Activated CD4-positive, alpha-beta T cell treated with anti-CD3 and anti-CD28 coated beads, Interleukin-2, amount 50 U/mL, for 1 hour (primary cell): Measurements from ENCODE around the gene AGXT.

ENCODE experiments used
- DNase-seq: peaks from one replicate; pipeline ENCODE4 v3.0.0-alpha.2; 2020

AGXT gene

DNA sequence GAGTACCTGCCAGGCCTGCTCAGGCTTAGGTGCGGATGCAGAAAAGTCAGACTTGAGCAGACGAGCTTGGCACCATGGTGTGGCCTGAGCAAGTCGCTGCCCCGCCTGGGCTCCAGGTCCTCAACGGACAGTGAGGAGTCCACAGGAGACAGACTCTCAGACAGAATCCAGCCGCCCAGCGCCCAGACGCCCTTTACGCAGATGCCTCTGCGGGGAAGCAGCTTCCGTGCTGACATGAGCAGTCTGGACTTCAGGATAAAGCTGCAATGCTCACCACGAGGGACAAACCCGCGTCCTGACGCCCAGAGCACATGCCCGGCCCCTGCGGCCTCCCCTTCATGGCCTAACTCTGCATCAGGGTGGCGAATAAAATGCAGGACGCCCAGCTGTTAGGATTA, 30.8 kb downstream of the AGXT start:
- DNase-seq, result no peak

DNA sequence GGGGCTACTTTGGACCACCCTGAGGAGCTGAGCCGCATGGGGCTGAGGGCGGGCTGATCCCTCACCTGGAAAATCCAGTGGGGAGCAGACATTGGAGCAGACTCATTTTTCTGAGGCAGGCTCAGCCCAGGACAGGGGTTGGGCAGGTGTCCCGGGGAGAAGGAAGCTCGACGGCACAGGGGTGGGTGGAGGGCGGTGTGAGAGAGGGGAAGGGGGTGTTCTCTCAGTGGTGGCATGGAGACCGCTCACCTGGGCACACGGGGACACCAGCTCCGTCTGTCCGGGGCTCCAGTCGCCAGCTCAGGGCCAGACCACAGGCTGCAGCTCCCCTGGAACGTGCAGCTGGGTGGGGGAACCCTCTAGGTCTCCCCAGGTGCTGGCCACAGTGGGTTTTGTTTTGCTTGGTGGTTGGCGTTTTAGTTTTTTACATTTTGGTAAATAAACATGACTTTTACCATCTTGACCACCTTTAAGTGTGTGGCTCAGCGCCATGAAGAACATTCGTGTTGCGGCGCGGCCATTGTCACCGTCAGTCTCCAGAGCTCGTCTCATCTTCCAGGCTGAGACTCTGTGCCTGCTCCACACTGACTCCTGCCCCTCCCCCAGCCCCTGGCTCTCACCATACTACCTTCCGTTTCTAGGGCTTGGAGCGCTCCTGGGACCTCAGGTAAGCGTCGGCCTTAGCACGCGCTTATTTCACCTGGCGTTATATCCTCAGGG, 31.7 kb downstream of the AGXT start:
- no peak for DNase-seq

DNA sequence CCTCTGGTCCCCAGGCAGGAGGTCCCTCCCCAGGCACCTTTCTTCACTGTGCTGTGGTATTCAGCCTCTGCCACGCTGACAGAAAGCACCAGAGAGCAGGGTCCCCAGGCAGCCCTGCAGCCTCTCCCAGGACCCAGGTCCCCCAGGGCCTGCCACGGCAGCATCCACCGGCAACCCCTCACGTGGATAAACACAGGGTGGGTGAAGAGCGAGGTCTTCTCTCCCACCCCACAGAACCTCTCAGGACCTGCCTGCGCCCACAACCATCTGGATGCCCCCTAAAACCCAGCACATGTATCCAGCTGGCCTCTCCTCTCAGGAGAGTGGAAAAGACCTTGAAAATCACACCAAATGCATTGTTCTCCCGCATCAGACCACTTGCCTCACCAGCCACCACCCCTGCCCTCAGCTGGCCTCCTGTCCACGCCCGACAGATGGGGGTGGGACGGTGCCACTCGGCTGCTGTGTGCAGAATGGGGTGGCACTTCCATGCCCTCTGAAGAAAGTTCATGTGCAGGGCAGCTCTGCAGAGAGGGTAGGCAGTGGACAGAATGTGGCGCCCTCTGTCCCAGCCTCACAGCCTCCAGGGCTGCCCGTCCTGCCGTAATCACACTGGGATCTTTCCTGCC, 33.5 kb downstream of the AGXT start:
- no peak for DNase-seq

DNA sequence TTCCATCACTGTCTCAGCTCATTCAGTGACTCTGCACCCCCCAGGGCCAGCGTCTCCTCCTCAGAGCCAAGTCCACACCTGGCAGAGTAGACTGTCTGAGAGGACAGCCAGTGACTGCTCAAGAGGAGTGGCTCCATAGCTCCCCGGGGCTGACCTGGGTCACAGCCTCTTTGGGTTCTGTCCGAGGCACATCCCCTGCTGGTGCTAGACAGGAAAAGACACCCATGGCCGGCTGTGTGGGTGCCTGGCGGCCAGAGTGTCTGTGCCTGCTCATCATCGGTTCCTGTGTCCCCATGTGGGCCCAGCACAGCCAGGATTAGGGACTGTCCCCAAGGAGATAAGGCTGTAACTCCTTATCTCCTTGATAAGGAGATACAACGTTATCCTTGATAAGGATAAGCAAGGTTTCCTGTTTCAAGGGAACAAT, 34.0 kb downstream of the AGXT start:
- DNase-seq, result no peak

DNA sequence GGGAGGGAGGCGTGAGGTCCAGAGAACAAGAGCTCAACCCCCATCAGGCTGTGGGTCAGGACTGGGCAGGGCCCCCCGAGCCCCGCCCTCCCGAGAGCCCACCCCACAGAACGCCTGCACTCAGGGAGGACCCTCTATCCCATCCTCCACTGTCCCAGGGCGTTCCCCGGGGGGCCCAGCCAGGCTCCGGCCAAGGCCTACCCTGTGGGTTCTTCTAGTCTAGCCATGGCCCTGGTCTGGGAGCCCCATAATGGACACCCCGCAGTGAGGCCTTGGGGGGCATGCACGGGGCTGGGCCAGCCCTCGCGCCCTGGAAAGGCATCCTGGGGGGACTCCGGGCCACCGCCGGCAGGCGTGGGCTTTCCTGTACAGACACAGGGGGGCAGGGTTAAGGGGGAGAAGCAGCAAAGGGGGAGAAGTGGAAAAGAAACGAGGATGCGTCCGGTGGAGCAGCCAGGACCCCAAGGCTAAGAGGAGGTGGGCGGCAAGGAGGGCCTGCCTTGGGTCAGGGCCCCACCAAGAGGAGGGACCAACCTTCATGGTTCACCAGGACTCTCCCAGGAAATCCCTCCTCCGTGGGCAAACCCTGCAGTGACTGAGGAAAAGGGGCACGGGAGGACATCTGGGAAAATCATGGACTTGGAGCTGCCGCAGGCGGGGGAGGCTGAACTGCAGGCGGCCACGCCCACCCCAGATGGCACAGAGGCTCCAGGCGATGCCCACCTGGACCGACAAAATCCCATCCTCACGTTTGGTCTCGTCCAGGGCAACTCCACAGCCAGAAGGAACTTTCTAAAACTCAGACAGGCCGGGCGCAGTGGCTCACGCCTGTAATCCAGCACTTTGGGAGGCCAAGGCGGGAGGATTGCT, 34.8 kb downstream of the AGXT start:
- DNase-seq, result no peak

DNA sequence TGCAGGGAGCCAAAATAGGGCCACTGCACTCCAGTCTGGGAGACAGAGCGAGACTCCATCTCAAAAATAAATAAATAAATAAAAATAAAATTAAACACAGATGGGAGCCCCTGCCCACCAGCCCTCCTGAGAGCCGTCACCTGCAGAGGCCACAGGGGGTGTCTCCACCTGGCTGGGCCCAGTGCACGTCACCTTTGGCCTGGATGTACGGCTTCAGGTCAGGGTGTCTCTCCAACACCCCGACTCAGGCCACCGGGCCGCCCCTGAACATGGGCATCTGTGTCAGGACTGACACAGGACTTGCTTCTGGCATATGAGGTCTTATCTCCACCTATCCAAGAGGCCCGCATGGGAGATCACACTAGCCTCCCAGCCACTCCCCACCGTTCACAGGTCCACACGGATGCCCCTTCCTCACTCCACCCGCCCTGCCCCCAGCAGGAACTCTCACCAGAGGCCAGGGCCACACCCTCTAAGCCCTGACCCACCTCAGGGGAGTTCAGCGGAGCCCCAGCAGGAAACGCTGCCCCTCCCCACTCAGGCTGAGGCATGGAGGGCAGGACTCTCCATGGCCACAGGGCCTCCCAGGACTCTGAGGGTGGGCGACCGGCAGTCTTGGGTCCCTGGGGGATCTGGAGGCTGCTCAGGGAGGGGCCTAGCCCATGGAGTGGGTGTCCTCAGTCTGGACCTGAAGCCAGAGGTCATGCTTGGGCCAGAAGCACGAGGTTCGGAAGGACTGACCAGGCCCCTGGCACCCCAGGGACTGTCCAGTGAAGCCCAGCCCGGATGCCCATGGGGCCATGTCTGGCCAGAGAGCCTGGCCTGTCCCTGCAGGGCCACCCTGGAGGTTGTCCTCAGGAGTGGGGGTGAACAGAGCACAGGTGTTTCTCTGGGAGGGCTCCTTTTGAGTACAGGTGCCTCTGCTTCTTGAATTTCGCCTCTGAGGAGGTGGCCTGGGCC, 35.9 kb downstream of the AGXT start:
- no peak for DNase-seq

DNA sequence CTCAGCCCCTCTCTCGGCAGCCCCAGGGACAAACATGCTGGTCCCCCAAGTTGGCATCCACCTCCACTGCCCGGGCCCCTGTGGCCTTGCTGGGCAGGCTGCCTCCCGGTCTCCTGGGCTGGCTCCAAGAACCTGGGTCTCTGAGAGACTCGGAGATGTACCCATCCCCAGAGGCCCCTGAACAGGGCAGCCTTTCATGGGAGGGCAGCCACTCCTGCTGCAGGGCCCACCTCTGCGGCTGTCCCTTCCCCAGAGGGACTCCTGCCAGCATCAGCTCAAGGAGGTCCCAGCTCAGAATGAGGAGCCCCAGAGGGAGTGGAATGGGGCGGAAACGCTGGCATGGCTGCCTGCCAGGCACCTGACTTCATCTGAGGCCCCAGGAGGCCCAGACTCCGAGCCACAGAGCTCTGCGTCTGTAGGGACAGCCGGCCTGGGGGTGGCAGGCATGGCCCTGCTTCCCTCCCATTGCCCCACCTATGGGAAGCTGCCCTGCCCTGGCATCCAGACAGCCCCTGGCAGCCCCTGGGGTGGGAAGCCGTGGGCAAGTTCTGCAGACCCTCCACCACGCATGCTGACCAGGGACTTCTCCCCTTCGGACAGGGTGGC, 36.7 kb downstream of the AGXT start:
- no peak for DNase-seq

DNA sequence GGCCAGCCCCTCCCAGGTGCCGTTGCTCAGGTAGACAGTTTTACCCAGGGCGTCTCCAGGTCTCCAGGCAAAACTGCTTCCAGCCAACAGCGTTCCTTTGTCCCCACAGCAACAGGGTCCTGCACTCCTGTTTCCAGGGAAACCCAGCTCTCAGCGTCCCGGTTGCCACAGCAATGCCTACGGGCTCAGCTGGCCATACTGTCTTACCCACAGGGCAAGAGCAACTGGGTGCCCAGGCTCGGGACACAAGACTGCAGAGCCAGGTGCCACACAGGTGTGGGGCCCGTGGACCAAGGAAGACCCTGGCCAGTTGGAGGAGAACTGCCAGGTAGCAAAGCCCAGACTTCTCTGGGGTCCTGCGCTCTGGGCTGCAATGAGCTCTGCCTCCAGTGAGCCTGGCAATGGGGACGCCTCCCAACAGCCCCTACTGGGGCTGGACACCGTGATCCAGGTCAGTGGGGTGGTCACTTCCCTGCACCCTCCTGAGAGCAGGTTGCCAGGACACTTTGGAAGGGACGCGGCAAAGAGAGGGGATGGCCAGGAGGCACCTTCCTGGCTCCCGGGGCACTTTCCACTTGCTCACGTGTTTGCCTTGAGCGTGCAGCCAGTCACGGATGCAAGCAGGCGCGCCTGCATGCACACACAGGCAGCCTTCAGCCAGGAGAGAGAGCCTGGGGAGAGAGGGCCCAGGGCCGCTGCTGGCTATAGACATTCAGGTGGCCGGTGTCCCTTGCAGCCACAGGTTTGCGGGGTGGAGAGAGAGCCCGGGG, 37.7 kb downstream of the AGXT start, which contains the start of gene CROCC2:
Gene CROCC2 (plus strand): TSS at position 196 of the 770 bp plus-strand sequence. CDS start 178 bp downstream, at position 374.
- no peak for DNase-seq

DNA sequence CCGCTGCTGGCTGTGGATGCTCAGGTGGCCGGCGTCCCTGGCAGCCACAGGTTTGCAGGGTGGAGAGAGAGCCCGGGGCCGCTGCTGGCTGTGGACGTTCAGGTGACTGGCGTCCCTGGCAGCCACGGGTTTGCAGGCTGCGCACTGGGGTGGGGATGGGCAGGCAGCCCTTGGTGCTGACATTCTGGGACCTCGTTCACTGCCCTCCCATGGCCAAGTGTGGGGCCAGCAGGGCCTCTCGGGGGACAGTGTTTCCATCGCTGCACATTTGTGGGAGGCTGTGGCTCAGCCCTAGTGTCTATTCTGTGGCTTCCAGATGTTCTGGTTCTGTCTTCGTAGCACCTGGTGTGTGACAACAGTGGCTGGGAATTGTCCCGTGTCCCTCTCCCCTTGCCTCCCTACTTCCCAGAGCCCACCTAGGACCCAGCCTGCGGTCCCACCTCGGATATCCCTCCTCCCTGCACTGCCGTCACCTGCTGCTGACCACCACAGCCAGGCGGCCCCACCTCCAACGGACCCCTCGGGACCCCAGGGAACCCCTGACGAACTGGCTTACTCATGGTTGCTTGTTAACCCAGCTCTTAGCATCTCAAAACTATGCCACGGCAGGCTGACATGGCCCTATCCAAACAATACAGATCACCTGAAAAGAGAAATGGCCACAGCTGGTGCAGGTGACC, 38.4 kb downstream of the AGXT start:
- DNase-seq, result no peak

DNA sequence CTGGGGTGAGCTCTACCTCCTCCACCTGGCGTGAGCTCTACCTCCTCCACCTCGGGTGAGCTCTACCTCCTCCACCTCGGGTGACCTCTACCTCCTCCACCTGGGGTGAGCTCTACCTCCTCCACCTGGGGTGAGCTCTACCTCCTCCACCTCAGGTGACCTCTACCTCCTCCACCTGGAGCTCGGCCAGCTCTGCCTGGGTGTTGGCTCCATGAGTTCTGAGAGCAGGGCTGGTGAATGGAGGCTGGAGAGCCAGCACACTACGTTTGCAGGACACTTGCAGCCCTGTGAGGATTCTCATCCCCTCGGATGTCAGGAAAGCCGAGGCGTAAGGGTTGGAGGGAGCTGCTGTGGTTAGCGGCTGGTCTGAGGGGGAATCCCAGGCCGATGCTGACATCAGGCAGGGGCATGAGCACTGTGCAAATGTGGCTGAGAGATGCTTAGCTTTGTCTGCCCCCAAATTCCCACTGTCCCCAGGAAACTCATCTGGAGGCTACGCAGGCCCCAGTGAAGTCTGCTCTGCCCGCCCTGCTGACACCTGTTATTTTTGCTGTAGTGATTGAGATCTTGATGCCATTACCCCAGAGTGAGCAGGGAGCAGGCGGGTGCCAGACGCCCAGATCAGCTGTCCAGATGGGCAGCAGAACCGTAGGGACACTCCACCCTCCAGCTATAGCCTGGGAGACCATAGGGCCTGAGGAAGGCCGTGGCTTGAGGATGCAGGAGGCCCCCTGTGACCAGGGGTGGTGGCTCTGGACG, 40.8 kb downstream of the AGXT start:
- no peak for DNase-seq

DNA sequence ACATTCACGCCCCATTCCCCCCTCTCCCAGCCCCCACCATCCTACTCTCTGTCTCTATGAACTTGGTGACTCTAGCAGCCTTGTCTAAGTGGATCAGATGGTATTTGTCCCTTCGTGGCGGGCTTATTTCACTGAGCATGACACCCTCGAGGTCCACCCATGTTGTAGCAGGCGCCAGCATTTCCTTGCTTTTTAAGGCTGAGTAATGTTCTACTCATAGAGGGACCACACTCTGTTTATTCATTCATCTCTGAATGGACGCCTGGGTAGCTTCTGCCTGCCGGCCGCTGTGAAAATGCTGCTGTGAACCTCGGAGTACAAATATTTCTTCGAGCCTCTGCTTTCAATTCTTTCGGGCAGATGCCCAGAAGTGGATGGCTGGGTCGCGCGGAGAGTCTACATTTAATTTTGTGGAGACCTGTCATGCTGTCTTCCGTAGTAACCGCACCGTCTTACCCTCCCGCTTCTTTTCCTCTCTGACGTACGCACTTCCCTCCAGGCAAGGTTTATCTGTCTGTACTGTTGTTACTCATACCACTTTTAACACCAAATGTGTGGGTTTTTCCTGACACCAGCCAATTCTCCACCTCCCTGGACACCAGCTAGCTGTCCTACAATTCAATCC, 43.1 kb downstream of the AGXT start:
- DNase-seq, result no peak

DNA sequence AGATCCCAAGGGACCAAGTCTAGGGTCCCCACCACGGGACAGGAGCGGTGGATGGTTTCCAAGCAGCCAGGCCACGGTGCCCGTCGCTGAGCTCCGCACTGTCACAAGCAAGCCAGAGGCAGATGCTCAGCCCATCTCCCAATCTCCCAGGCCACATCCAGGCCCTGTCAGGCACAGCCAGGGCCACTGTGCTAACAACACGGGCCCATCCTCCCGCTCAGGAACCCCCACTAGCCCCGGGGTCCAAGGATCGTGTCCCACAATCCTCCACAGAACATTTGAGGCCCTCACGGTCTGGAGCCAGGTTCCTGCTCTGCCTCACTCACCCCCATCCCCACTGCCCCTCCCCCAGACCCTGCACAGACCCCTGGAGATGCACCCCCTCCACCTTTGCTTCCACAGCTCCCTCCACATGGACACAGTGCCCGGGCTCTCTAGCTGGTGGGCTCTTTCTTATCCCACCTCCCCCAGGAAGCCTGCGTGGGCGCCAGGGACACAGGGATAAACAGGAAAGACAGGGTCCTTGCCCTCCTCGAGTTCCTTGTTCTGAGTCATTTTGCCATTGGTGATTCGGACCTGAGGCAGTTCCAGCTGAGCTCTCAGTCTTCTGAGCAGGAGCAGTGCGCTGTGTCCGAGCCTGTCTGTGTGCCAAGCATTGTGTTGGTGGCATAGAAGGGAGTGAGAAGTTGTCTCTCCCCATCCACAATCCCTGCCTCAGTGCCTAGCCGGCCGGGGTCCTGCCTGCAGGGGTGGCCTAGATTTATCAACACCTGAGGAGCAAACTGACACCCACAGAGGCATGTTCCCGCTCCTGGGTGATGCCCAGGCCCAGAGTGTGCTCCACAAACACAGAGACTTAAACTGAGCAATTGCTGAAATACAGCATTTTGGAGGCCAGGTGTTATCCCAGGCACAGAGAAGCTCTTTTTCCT, 44.5 kb downstream of the AGXT start:
- DNase-seq, result no peak

DNA sequence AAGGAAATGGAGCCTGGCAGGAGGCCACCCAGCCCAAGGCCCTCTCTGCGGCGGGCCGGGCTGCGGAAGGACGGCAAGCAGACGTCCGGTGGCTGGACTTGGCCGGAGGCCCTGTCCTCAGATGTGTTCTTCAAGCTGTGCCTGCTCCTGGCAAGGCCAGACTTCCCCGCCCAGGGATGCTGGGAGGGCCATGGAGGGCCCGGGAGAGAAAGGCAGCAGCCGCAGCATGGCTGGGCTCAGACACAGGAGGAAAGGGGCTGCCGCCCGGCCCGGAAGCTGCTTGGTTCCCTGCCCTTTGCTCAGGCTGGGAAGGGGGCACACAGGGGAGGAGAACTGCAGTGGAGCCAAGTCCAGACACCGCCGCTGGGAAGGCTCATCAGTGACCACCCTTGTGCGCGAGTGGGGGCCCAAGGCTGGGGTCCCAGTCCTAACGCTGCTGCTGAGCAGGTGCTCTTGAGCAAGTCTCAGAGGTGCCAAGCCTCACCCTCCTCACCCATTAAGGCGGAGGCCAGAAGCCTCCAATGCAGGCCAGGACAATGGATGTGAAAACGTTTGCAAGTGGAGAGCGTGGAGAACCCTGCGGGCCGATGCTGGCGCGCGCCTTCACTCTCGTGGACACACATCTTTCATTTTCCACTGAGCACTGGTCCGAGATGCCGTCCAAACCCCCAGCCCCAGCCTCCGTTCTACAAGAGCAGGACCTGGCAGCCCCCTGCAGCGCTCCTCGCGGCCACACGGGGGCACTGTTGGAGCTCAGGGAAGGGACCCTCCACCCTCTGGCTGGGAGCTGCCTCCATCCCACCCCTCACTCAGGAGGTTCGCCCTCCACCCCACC, 45.4 kb downstream of the AGXT start:
- DNase-seq, result peak; percentile 61

DNA sequence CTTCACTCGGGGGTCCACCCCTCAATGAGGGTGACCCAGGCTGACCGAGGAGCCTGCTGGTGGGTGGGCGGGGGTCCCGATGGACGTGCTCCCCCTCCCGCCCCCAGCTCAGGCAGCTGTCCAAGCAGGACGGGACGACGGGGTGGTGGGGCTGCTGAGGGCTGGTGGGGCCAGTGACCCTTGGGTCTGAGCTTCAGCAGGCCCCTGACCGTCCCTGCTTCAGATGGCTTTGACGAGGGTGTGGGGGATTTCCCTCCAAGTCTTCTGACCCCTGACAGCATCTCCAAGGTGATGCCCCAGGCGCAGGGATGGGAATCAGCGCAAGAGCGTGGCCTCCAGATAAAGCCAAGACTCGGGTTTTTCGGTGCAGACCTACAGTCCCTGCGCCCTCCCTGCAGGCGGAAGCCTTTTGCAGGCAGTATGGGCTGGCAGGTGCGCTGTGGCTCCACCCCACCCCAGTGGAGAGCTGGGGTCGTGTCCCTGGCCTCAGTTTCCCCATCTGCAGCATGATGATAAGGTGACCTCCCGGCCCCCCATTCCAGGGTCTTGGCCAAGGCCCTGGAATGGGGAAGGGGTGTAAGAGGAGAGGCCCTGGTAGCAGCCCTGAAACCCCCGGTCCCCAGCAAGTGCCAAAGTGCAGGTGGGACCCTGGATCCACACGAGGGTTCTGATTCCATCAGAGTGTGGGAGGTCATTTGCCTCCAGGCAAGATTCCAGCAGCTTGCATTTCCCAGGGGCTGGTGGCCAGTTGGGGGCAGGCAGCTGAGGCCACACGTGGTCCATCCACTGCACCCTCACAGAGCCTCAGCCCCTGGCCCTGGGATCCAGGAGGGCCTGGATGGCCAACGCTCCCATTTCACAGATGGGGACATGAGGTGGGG, 46.3 kb downstream of the AGXT start:
- no peak for DNase-seq

DNA sequence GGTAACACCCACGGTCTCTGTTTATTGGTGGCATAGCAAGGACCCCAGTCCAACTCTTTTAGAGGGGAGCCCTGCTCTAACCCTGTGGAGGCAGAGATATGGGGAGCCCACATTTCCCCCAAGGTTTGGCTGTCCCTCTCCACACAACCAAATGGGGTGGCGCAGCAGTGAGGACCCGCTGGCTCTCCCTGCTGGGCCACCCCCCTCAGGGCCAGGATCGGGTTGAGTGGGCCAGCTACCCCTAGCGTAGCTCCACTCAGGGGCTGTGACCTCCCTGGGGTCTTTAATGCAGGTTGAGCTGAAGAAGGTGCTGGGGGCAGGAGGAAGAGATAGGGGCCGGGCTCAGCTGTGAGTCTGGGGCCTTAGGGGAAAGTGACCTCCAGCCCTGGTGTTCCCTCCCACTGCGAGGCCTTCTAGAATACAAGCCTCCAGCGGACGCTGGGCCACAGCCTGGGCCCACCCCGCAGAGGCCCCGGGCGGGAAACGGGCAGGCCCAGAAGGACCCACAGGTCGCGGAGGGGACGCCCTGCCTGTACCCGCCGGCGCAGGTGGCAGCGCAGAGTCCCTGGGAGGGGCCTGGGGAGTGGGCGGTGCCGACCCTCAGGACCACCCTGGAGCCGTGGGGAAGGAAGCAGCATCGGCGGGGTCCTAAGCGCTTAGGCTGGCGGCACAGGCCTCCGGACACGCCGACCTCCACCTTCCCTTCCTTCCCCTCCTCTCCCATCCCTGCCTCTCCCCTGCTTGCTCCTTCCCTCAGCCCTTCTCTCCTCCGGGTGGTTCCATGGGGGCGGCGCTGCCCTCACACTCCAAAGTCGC, 47.1 kb downstream of the AGXT start:
- DNase-seq, result no peak
